Lung (tissue), 12 donors: Measurements from ENCODE around the gene KCNH6. TPM values are rescaled to one million over a fixed set of nuclear protein-coding genes. Genes with fewer than 3 reads are reported as not detected.

Experiments
- ATAC-seq: fragments of 200-7000 bp; cut with Tn5 transposase; one replicate; pipeline ENCODE4 v1.9.1; 2020; ENCODE audit warnings: moderate number of reproducible peaks; ENCODE audit not compliant: insufficient read depth, low FRiP score
- DNase-seq, 3 donors: peaks; one replicate each; pipeline ENCODE4 v3.0.0-alpha.2; 2013 to 2017
- H3K27ac ChIP-seq, 2 donors: one replicate each; pipeline ENCODE4 v1.5.1; 2013; ENCODE audit warnings: mild to moderate bottlenecking in 2 of 2, moderate library complexity in 2 of 2, control low read depth in 1 of 2, inconsistent platforms in 1 of 2, low read depth in 1 of 2, low read length in 1 of 2
- H3K27me3 ChIP-seq, 3 donors: one replicate each; pipeline ENCODE4 v1.5.1; 2013; ENCODE audit warnings: low read length in 2 of 3; ENCODE audit not compliant: control insufficient read depth in 3 of 3, insufficient read depth in 3 of 3
- H3K36me3 ChIP-seq, 4 donors: one replicate each; pipeline ENCODE4 v1.5.1; 2013; ENCODE audit warnings: low read length in 4 of 4, mild to moderate bottlenecking in 1 of 4, moderate library complexity in 1 of 4; ENCODE audit not compliant: control insufficient read depth in 4 of 4, insufficient read depth in 4 of 4
- H3K4me1 ChIP-seq, 5 donors: one replicate each; pipeline ENCODE4 v1.5.1; 2013; ENCODE audit warnings: low read length in 5 of 5, mild to moderate bottlenecking in 2 of 5, moderate library complexity in 1 of 5; ENCODE audit not compliant: control insufficient read depth in 5 of 5, insufficient read depth in 5 of 5
- H3K4me3 ChIP-seq: one replicate; pipeline ENCODE4 v1.5.1; 2013; ENCODE audit warnings: mild to moderate bottlenecking, control low read depth, moderate library complexity
- H3K9ac ChIP-seq, 2 donors: one replicate each; pipeline ENCODE4 v1.5.1; 2013; ENCODE audit warnings: low read length in 2 of 2, control low read depth in 1 of 2; ENCODE audit not compliant: insufficient read depth in 1 of 2
- H3K9me3 ChIP-seq, 4 donors: one replicate each; pipeline ENCODE4 v1.5.1; 2013; ENCODE audit warnings: low read length in 3 of 4, mild to moderate bottlenecking in 1 of 4, moderate library complexity in 1 of 4; ENCODE audit not compliant: control insufficient read depth in 4 of 4, insufficient read depth in 3 of 4
- CTCF ChIP-seq: IDR thresholded peaks from 2 replicates; pipeline ENCODE4 v1.5.1; 2012; ENCODE audit warnings: mild to moderate bottlenecking; ENCODE audit errors: control extremely low read depth, extremely low read depth
- WGBS, 2 donors: extraction: QIAGEN DNeasy Blood & Tissue Kit; methylation state at CpG; one replicate each; pipeline ENCODE4 v1.1.7; 2013; 5-methylcytosine and 5-hydroxymethylcytosine counted together
- polyA plus RNA-seq, 2 donors: library from polyadenylated mRNA; stranded (reverse); fragments of 200-250 nt; gene quantifications; one replicate each; pipeline ENCODE4 v1.2.1, GENCODE V29; 2013
- total RNA-seq, 2 donors: library from RNA; depleted of rRNA in 1 of 2; stranded (reverse); fragments of >200 nt in 1 of 2; gene quantifications; one replicate each; pipeline ENCODE4 v1.2.1, GENCODE V29; 2014 to 2021
- donor health status: control.
- donor health status: control.
- donor health status: Bipolar disorder and iron deficiency.
- donor health status: healthy.
- donor health status: DM: yes; HTN: yes; CAD: no.

Gene KCNH6
- total and polyA plus RNA-seq, 4 donors: 0.05 to 1.6 (median 0.31) TPM

- WGBS, 2 donors: 79 to 83% methylated on average over 7 of the region's 7 CpGs
- H3K27me3 ChIP-seq: no peaks in the 10 kb centered on the region
- H3K9ac ChIP-seq: no peak overlapping the region
- H3K27ac ChIP-seq: no peak overlapping the region
- H3K9me3 ChIP-seq: no peaks in the 10 kb centered on the region
- no peak overlapping the region for H3K4me3 ChIP-seq
- no peak for TF ChIP-seq CTCF
- DNase-seq: no peak
- H3K4me1 ChIP-seq: no peaks in the 10 kb centered on the region
- no peaks in the 10 kb centered on the region for H3K36me3 ChIP-seq
- no peak for ATAC-seq
Measured at GRCh38 chr17:63512896-63513644, 10.1 kb upstream of the KCNH6 start.

GRCh38 chr17:63514477-63514876, 8.7 kb upstream of the KCNH6 start:
- no peak overlapping the region for H3K4me3 ChIP-seq
- no peak overlapping the region for H3K27ac ChIP-seq
- H3K27me3 ChIP-seq: no peaks in the 10 kb centered on the region
- H3K9ac ChIP-seq: no peak overlapping the region
- ATAC-seq (no peak), DNase-seq (no peak)
- no peaks in the 10 kb centered on the region for H3K9me3 ChIP-seq
- TF ChIP-seq CTCF: no peak
- no peaks in the 10 kb centered on the region for H3K4me1 ChIP-seq
- H3K36me3 ChIP-seq: no peaks in the 10 kb centered on the region
- whole genome bisulfite sequencing, 2 donors: 80 to 86% methylated on average over 3 of the region's 3 CpGs

- ATAC-seq (no peak), DNase-seq (no peak)
- Histone ChIP-seq H3K9me3 (no peaks in the 10 kb centered on the region), H3K27me3 (no peaks in the 10 kb centered on the region), H3K4me3 (no peak overlapping the region), H3K9ac (no peak overlapping the region), H3K4me1 (no peaks in the 10 kb centered on the region), H3K36me3 (no peaks in the 10 kb centered on the region), H3K27ac (no peak overlapping the region)
- WGBS, 2 donors: 86 to 87% methylated on average over 2 of the region's 2 CpGs
- no peak for TF ChIP-seq CTCF
Measured at GRCh38 chr17:63514974-63515373, 8.2 kb upstream of the KCNH6 start.

- 66 to 86% methylated on average over 1 of the region's 1 CpG for WGBS, 2 donors
- Histone ChIP-seq H3K36me3 (no peaks in the 10 kb centered on the region), H3K27me3 (no peaks in the 10 kb centered on the region), H3K9me3 (no peaks in the 10 kb centered on the region), H3K4me1 (no peaks in the 10 kb centered on the region), H3K4me3 (no peak overlapping the region), H3K9ac (no peak overlapping the region), H3K27ac (no peak overlapping the region)
- TF ChIP-seq CTCF: no peak
- DNase-seq (no peak), ATAC-seq (no peak)
Measured at GRCh38 chr17:63515426-63515825, 7.7 kb upstream of the KCNH6 start.
